MM.1S (cell line): ENCODE results near the gene EMILIN2.

Experiments used
- EZH2 ChIP-seq: fragments of 300-600 bp; sonication (generic); optimal IDR thresholded peaks from 2 replicates; pipeline ENCODE3; 2017; ENCODE audit warnings: low read depth, mild to moderate bottlenecking, antibody characterized with exemption, low read length, mixed read lengths
- EZH2phosphoT487 ChIP-seq: fragments of 300-600 bp; sonication (generic); IDR thresholded peaks from 2 replicates; pipeline ENCODE4 v1.6.1; 2018; ENCODE audit warnings: antibody characterized with exemption, low read length
- TF ChIP-seq, protein P1 (sequence below): fragments of 300-600 bp; sonication (generic); IDR thresholded peaks from 2 replicates; pipeline ENCODE4 v1.5.1; 2016; ENCODE audit warnings: antibody characterized with exemption, low read length, mixed read lengths

DNA sequence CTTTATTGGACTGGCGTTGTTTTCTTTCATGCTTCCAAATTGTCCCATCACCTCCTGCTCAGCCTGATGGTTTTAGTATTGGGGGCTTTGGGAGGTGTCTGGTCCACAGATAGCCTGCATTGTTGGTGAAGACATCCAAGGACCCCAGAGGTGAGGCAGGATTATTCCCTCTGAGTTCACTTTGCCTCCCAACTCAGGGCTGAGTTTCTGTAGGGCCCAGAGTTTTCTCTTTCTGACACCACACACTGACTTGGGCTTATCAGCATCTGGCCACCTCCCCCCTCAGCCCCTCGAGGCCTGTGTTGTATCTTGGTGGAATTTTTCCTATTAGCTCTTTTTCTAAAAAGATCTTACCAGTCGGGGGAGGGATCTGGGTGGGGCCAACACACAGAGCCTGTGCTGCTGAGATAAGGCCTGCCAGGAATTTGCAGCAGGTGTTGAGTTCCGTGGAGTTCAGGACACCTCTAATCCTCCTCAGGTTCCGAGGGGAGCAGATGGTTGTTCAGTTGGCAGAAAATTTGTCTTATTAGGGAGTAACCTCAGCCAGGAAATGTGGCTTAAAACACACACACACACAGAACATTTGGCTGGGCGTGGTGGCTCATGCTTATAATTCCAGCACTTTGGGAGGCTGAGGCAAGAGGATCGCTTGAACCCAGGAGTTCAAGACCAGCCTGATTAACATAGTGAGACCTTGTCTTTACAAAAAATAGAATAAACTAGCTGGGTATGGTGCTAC, 7.3 kb downstream of the EMILIN2 start:
- TF ChIP-seq, protein P1, sequence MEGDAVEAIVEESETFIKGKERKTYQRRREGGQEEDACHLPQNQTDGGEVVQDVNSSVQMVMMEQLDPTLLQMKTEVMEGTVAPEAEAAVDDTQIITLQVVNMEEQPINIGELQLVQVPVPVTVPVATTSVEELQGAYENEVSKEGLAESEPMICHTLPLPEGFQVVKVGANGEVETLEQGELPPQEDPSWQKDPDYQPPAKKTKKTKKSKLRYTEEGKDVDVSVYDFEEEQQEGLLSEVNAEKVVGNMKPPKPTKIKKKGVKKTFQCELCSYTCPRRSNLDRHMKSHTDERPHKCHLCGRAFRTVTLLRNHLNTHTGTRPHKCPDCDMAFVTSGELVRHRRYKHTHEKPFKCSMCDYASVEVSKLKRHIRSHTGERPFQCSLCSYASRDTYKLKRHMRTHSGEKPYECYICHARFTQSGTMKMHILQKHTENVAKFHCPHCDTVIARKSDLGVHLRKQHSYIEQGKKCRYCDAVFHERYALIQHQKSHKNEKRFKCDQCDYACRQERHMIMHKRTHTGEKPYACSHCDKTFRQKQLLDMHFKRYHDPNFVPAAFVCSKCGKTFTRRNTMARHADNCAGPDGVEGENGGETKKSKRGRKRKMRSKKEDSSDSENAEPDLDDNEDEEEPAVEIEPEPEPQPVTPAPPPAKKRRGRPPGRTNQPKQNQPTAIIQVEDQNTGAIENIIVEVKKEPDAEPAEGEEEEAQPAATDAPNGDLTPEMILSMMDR = no peak
- no peak for TF ChIP-seq EZH2
- TF ChIP-seq EZH2phosphoT487 = no peak
